ENCODE results near the gene RDH16. TPM values are rescaled to one million over a fixed set of nuclear protein-coding genes. Genes with fewer than 3 reads are reported as not detected.

RDH16 gene
- polyA plus RNA-seq, 1 experiment: 0.06 TPM

DNA sequence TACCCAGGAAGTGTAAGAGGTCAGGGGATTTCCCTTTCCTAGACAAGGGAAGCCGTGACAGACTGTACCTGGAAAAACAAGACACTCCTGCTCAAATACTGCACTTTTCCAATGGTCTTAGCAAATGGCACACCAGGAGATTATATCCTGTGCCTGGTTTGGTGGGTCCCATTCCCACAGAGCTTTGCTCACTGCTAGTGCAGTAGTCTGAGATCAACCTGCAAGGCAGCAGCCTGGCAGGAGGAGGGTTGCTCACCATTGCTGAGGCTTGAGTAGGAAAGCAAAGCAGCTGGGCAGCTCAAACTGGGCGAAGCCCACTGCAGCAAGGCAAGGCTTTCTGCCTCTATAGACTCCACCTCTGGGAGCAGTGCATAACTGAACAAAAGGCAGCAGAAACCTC, 1.0 kb upstream of the RDH16 start:
- Histone ChIP-seq H3K9me3 (ENCODE audit: control insufficient read depth, insufficient read depth, low read length) (peaks cover 9% of the 10 kb centered on the region; the same call in 1 of the 2 replicates), H3K4me3 (ENCODE audit: low read depth, low read length) (no peak overlapping the region), H3K27ac (ENCODE audit: low read depth, low read length) (no peak overlapping the region), H3K27me3 (ENCODE audit: control insufficient read depth, insufficient read depth, low read length) (peaks cover 21% of the 10 kb centered on the region)
- POLR2A ChIA-PET: no interaction called here
- TF ChIP-seq CTCF (IDR thresholded peaks at IDR 0.05; ENCODE audit: low read depth, low read length): no peak
- CTCF ChIA-PET: no interaction called here
- DNase-seq (ENCODE audit: low read depth, low spot score): no peak

GRCh38 chr12:56955631-56956256, 1.7 kb downstream of the RDH16 start:
- TF ChIP-seq CTCF (IDR thresholded peaks at IDR 0.05; ENCODE audit: low read depth, low read length): no peak
- Histone ChIP-seq H3K27me3 (ENCODE audit: control insufficient read depth, insufficient read depth, low read length) (peaks cover 32% of the 10 kb centered on the region), H3K9me3 (ENCODE audit: control insufficient read depth, insufficient read depth, low read length) (peaks cover 9% of the 10 kb centered on the region; the same call in 1 of the 2 replicates), H3K4me3 (ENCODE audit: low read depth, low read length) (no peak overlapping the region), H3K27ac (ENCODE audit: low read depth, low read length) (no peak overlapping the region)
- CTCF ChIA-PET: no interaction called here
- POLR2A ChIA-PET: no interaction called here
- DNase-seq (ENCODE audit: low read depth, low spot score): no peak

- Histone ChIP-seq H3K27ac (ENCODE audit: low read depth, low read length) (no peak overlapping the region), H3K27me3 (ENCODE audit: control insufficient read depth, insufficient read depth, low read length) (peaks cover 32% of the 10 kb centered on the region), H3K9me3 (ENCODE audit: control insufficient read depth, insufficient read depth, low read length) (peaks cover 9% of the 10 kb centered on the region; the same call in 1 of the 2 replicates), H3K4me3 (ENCODE audit: low read depth, low read length) (no peak overlapping the region)
- no peak for DNase-seq (ENCODE audit: low read depth, low spot score)
- ChIA-PET POLR2A (no interaction called here), CTCF (no interaction called here)
- no peak for TF ChIP-seq CTCF (IDR thresholded peaks at IDR 0.05; ENCODE audit: low read depth, low read length)
Measured at GRCh38 chr12:56954958-56955355, 2.5 kb downstream of the RDH16 start.

DNA sequence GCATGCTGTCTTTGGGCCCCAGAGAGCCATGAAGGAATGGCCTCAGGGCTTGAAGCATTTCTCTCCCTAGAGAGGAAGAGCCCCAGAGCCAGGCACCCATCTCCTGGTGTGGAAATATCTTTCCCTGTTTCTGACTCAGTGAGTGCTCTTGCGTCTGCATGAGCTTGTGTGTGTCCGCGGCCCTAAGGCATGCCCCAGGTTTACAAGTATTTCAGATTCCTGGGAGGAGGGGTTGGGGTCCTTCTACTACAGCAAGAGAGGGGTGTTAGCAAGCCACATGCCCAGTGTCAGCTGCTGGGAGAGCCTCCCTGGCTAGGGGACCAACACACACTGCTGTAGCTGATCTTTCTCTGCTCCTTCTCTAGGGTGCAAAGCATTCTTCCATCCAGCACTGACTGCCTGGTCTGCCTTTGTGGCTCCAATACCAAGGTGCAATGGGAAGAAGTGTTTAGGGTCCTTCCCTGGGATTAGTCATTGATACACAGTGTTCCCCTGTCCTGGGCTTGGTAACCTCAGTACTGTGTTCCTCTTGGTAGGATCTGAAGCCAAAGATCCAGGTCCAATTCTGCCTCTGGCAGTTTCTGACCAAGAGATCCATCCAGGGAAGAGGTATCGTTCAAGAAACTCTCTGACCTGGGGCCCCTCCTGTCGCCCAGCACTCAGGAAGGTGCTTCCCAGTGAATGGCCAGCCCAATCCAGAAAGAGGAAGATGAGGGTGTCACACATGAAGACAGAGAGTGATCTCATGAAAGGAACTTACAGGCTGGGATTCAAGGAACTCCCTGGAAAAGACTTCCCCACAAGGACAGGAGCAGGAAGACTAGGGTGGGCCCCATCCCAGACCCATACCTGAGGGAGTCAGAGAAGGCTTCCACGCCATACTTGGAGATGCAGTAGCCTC, 3.1 kb downstream of the RDH16 start:
- Histone ChIP-seq H3K27me3 (ENCODE audit: control insufficient read depth, insufficient read depth, low read length) (peaks cover 32% of the 10 kb centered on the region), H3K4me3 (ENCODE audit: low read depth, low read length) (no peak overlapping the region), H3K9me3 (ENCODE audit: control insufficient read depth, insufficient read depth, low read length) (peaks cover 9% of the 10 kb centered on the region; the same call in 1 of the 2 replicates), H3K27ac (ENCODE audit: low read depth, low read length) (no peak overlapping the region)
- DNase-seq (ENCODE audit: low read depth, low spot score): no peak
- no peak for TF ChIP-seq CTCF (IDR thresholded peaks at IDR 0.05; ENCODE audit: low read depth, low read length)
- ChIA-PET CTCF (no interaction called here), POLR2A (no interaction called here)

DNA sequence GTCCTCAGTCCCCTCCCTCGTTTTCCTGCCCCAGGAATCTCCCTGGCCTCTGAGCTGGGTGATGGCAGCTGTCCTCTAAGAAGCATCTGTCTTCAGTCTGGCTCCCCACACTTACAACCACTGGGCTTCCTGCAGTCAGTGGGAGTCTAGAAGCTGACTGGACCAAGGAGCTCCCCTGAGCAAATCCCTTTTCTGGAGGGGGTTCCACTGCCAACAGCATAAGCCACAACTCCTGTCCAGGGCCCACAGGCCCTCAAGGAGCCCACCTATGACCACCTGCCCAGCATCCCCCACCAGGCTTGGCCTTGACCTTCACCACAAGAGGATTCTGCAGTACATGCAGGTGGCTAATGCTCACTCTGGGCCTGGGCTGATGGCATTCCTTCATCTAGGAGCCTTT, 4.1 kb downstream of the RDH16 start:
- CTCF ChIA-PET: no interaction called here
- TF ChIP-seq CTCF (IDR thresholded peaks at IDR 0.05; ENCODE audit: low read depth, low read length): no peak
- POLR2A ChIA-PET: no interaction called here
- no peak for DNase-seq (ENCODE audit: low read depth, low spot score)
- Histone ChIP-seq H3K27me3 (ENCODE audit: control insufficient read depth, insufficient read depth, low read length) (peaks cover 38% of the 10 kb centered on the region), H3K9me3 (ENCODE audit: control insufficient read depth, insufficient read depth, low read length) (peaks cover 6% of the 10 kb centered on the region; the same call in 1 of the 2 replicates), H3K27ac (ENCODE audit: low read depth, low read length) (no peak overlapping the region), H3K4me3 (ENCODE audit: low read depth, low read length) (no peak overlapping the region)

Measured in AG04450 (cell line).